ENCODE measurements around the gene LRRFIP1.

DNA sequence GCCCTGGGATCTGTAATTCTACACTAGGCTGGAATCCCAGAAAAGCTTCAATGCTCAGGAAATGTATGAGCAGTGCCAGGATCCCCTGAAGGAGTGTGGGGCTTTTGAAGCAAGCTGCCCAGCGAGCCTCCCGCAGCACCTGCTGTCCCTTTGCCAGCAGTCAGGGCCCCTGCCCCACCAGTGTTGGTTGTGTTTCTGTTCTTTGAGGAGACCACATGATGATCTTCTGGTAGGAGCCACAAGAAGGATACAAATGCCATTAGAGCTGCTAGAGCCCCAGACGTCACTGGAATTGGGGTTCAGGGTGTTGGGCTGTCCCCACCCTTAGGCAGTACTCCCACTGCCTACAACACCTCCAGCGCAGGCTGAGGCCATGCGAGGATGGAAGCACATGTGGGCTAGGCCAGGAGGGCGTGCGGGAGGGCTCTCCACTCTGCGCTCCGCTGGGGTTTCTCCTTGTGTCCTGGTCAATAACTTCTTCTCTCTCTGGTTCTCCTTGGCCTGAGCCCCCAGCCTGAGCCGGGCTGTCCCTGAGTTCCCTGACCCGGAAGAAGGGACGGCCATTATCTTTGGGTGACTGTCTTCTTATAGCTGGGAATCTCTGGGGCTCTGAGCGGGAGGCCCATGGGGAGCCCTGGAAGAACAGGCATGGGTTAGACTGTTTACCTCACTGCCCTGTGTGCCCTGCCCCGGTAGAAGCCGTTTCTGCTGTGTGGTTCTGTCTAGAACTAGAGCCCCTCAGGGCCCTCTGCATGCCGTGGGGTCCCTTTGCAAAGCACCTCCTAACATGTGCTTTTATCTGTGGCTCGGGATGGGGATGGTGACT, 73.9 kb downstream of the LRRFIP1 start:
- no peak for TF ChIP-seq POLR2A (IDR thresholded peaks at IDR 0.05)
- TF ChIP-seq, protein P1, sequence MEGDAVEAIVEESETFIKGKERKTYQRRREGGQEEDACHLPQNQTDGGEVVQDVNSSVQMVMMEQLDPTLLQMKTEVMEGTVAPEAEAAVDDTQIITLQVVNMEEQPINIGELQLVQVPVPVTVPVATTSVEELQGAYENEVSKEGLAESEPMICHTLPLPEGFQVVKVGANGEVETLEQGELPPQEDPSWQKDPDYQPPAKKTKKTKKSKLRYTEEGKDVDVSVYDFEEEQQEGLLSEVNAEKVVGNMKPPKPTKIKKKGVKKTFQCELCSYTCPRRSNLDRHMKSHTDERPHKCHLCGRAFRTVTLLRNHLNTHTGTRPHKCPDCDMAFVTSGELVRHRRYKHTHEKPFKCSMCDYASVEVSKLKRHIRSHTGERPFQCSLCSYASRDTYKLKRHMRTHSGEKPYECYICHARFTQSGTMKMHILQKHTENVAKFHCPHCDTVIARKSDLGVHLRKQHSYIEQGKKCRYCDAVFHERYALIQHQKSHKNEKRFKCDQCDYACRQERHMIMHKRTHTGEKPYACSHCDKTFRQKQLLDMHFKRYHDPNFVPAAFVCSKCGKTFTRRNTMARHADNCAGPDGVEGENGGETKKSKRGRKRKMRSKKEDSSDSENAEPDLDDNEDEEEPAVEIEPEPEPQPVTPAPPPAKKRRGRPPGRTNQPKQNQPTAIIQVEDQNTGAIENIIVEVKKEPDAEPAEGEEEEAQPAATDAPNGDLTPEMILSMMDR (IDR thresholded peaks at IDR 0.05), result no peak

All from esophagus squamous epithelium (tissue), 4 donors.